ENCODE results near the gene NPTN.

NPTN gene

GRCh38 chr15:73602446-73602843, 30.7 kb downstream of the NPTN start:
- no peak for DNase-seq (ENCODE audit: low read depth)
- H3K4me3 ChIP-seq (ENCODE audit: low read depth, low read length) = no peak overlapping the region
- TF ChIP-seq, protein P1, sequence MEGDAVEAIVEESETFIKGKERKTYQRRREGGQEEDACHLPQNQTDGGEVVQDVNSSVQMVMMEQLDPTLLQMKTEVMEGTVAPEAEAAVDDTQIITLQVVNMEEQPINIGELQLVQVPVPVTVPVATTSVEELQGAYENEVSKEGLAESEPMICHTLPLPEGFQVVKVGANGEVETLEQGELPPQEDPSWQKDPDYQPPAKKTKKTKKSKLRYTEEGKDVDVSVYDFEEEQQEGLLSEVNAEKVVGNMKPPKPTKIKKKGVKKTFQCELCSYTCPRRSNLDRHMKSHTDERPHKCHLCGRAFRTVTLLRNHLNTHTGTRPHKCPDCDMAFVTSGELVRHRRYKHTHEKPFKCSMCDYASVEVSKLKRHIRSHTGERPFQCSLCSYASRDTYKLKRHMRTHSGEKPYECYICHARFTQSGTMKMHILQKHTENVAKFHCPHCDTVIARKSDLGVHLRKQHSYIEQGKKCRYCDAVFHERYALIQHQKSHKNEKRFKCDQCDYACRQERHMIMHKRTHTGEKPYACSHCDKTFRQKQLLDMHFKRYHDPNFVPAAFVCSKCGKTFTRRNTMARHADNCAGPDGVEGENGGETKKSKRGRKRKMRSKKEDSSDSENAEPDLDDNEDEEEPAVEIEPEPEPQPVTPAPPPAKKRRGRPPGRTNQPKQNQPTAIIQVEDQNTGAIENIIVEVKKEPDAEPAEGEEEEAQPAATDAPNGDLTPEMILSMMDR (IDR thresholded peaks at IDR 0.05; ENCODE audit: low read depth, low read length, missing control alignments) = no peak

- TF ChIP-seq, protein P1 (IDR thresholded peaks at IDR 0.05; ENCODE audit: low read depth, low read length, missing control alignments) = no peak
- DNase-seq (ENCODE audit: low read depth) = no peak
- H3K4me3 ChIP-seq (ENCODE audit: low read depth, low read length) = no peak overlapping the region
Measured at GRCh38 chr15:73601451-73602445, 31.4 kb downstream of the NPTN start.

DNA sequence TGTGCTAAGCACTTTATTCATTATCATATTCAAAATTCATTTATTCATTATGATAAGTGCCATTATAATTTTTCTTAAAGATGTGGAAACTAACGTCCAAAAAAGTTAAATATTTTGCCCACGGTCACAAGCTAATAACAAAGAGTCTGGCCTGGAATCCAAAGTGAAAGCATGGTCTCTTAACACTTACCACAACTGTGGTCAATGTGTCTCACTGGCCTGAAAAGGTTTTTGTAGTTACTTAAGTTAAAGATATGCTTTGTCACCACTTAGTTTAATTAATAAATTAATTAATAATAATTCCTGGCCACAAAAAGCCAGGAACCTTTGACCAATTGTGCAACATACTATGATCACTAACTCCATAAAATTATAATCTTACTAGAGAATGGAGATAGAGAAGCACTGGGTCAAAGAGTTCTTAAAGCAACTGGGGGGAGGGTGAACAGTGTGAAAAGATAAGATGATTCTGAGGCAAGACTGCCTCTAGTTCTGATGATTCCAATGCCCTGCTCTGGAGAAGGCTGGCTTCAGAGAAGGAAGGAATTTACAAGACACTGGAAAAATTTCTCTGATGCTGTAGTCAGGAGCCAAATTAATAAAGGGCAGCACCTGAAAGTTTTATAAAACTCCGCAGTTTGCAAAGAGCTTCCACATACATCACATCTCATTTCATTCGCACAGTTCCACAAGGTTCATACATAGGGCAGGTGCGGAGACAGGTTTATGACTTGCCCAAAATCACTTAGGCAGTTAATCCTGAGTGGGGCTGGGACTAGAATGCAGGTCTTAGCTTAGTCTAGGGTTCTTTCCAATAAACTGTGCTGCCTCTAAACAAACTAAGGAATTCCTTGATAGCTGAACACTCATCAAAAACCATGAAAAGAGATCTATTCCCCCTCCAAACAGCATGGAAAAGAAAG, 32.5 kb downstream of the NPTN start:
- DNase-seq (ENCODE audit: low read depth) = no peak
- no peak overlapping the region for H3K4me3 ChIP-seq (ENCODE audit: low read depth, low read length)
- TF ChIP-seq, protein P1 (IDR thresholded peaks at IDR 0.05; ENCODE audit: low read depth, low read length, missing control alignments) = no peak

DNA sequence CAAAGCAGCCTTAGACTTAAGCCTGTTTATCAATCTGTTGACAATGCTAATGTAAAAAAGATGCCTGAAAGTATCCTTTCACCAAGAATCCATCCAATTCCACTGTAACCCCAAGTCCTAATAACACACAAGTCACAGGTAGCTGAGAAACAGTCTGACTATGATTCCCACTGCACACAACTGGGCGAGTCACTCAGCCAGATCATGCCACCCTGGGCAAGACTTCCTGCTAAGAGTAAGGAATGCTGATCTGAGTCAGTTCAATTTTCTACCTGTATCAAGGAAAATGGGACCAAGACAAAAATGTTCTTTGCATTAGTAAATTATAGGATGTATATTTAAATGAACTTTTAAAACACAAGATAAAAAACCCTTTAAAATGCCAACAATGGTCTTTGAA, 33.3 kb downstream of the NPTN start:
- TF ChIP-seq, protein P1 (IDR thresholded peaks at IDR 0.05; ENCODE audit: low read depth, low read length, missing control alignments) = no peak
- no peak for DNase-seq (ENCODE audit: low read depth)
- no peak overlapping the region for H3K4me3 ChIP-seq (ENCODE audit: low read depth, low read length)

DNA sequence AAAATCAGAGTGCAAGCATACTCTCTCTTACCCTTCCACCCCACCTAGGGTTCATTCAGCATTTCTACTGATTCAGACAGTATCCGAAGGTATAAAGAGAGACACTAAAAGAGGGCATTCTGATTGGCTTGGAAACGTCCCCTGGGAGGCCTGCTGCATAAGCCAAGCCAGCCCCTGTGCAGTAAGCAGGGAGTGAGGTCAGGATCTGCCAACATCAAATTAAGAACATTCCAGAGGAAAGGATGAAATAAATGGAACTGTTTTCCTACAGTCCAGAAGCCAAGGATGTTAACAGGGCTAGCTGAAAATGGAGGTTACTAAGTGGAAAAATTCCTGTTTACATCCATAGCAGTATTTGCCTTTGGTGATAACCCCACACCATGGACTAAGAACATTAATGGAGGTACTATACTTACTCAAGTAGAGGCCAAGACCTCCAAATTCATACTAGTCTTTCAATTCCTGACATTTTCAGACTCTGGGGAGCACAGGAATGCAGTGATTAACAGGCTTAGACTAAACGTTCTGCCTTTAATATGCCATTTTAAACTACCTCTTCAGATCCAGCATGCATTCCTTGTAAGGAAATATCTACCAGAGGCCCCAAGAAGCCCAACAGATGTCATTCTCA, 34.5 kb downstream of the NPTN start:
- no peak for DNase-seq (ENCODE audit: low read depth)
- TF ChIP-seq, protein P1 (IDR thresholded peaks at IDR 0.05; ENCODE audit: low read depth, low read length, missing control alignments) = no peak
- no peak overlapping the region for H3K4me3 ChIP-seq (ENCODE audit: low read depth, low read length)

GRCh38 chr15:73597036-73597638, 36.1 kb downstream of the NPTN start:
- no peak for DNase-seq (ENCODE audit: low read depth)
- no peak overlapping the region for H3K4me3 ChIP-seq (ENCODE audit: low read depth, low read length)
- TF ChIP-seq, protein P1 (IDR thresholded peaks at IDR 0.05; ENCODE audit: low read depth, low read length, missing control alignments) = no peak
